Prostate gland (tissue), 2 donors: Measurements from ENCODE around the gene COL4A6. TPM values are rescaled to one million over a fixed set of nuclear protein-coding genes. Genes with fewer than 3 reads are reported as not detected.

Experiments used
- DNase-seq: peaks from one replicate; pipeline ENCODE4 v3.0.0-alpha.2; 2019; ENCODE audit warnings: low spot score
- H3K27ac ChIP-seq, 2 donors: fragments of 200-600 bp; sonication (generic); 2 replicates each; pipeline ENCODE4 v1.5.1; 2017 to 2019
- H3K27me3 ChIP-seq: fragments of 200-600 bp; sonication (generic); replicated peaks from 2 replicates; pipeline ENCODE4 v1.5.1; 2019; ENCODE audit not compliant: insufficient read depth
- H3K36me3 ChIP-seq, 2 donors: fragments of 200-600 bp; sonication (generic); 1 replicate in 1 of 2; 2 replicates in 1 of 2; pipeline versions ENCODE4 v1.5.1 to v1.8.1; 2017 to 2019
- H3K4me1 ChIP-seq: fragments of 200-600 bp; sonication (generic); replicated peaks from 2 replicates; pipeline ENCODE4 v1.5.1; 2019
- H3K4me3 ChIP-seq, 2 donors: fragments of 200-600 bp; sonication (generic); 2 replicates each; pipeline ENCODE4 v1.5.1; 2017 to 2019
- H3K9me3 ChIP-seq: fragments of 200-600 bp; sonication (generic); 2 replicates; pipeline ENCODE4 v1.5.1; 2017
- POLR2A ChIP-seq: fragments of 450-650 bp; IDR thresholded peaks from one replicate; pipeline ENCODE4 v1.6.1; 2016; ENCODE audit warnings: antibody characterized with exemption, mild to moderate bottlenecking
- POLR2AphosphoS5 ChIP-seq: sonication (generic); formaldehyde crosslinking; IDR thresholded peaks from one replicate; pipeline ENCODE4 v1.6.1; 2017; ENCODE audit warnings: antibody characterized with exemption
- WGBS: methylation state at CpG from one replicate; pipeline ENCODE4 v1.1.5; 2018; 5-methylcytosine and 5-hydroxymethylcytosine counted together
- intact Hi-C: fragments of 100-400 bp; cut with DNase I; formaldehyde crosslinking; loops from one replicate; pipeline ENCODE4 v1.14.2; 2022
- total RNA-seq, 2 donors: library from RNA; depleted of rRNA; stranded (reverse); fragments of >200 nt; gene quantifications; one replicate each; pipeline ENCODE4 v1.1.0, GENCODE V29; 2016
- TF ChIP-seq, protein P1 (sequence below), 4 experiments: fragments of 200-600 bp in 2 of 4; fragments of 450-650 bp in 2 of 4; sonication (generic) in 2 of 4; IDR thresholded peaks; 1 replicate in 3 of 4; 2 replicates in 1 of 4; pipeline ENCODE4 v1.5.1; 2016 to 2019; ENCODE audit warnings: antibody characterized with exemption in 4 of 4, mild to moderate bottlenecking in 2 of 4, moderate library complexity in 2 of 4

Gene COL4A6
- total RNA-seq, 2 donors from 2014 or later = 13.5 to 16.7 TPM

DNA sequence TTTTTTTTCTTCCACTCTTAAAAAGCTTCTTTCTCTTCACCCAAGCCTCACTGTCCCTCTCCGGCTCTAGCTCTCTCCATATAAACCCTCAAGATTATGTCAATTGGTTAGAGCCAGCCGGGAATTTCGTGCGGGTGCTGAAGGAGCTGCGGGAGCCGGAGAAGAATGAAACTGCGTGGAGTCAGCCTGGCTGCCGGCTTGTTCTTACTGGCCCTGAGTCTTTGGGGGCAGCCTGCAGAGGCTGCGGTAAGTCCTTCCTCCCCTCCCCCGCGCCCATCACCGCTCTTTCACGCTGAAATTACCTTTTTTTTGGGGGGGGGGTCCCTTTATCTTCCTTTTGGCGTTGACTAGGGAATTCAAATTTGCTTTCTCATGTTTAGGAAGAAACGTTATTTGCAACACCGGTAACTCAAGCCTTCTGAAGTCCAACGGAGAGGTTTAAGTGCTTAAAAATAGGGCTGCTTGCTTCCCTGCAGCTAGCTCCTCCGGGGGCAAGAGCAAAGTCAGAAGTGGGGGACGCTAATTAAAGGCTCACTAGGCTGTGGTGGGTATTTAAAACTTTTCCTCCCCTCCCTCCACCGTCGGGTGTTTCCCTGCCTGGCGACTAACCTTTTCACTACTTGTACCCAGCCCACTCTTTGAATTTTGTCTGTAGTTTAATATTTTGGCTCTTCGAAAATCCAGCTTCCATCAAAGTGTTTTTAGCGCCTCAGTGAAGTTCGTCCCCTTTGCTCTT is 1.9 kb upstream of the COL4A6 start:
- no peaks in the 10 kb centered on the region for H3K4me1 ChIP-seq
- TF ChIP-seq, protein P1, sequence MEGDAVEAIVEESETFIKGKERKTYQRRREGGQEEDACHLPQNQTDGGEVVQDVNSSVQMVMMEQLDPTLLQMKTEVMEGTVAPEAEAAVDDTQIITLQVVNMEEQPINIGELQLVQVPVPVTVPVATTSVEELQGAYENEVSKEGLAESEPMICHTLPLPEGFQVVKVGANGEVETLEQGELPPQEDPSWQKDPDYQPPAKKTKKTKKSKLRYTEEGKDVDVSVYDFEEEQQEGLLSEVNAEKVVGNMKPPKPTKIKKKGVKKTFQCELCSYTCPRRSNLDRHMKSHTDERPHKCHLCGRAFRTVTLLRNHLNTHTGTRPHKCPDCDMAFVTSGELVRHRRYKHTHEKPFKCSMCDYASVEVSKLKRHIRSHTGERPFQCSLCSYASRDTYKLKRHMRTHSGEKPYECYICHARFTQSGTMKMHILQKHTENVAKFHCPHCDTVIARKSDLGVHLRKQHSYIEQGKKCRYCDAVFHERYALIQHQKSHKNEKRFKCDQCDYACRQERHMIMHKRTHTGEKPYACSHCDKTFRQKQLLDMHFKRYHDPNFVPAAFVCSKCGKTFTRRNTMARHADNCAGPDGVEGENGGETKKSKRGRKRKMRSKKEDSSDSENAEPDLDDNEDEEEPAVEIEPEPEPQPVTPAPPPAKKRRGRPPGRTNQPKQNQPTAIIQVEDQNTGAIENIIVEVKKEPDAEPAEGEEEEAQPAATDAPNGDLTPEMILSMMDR (IDR thresholded peaks at IDR 0.05) = no peak
- TF ChIP-seq POLR2A (no peak), POLR2AphosphoS5 (no peak)

DNA sequence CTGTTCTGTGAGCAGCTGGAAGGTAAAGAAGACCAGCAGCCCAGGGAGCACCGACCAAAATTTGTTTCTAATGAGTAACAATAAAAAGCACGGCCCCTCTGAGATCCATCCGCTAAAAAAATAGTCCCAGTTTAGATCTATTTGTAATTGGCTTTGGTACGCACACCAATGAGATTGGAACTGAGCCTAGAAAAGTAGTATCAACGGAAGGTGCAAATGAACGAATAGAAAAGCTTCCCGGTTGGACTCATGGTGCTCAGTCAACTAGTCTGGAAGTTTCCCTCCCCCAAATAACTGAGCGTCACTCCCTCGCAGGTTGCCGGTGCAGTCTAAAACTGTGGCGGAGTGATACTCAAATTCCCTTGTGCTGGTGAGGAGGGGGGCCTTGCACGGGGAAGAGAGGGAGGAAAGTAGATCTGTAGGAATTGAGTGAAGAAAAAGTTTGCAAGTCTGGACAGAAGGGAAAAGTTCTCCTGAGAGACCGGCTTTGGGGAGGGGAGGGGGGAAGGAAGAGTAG is 1.3 kb upstream of the COL4A6 start, which contains the start of gene COL4A5:
TSS of gene COL4A5 (plus strand) at position 413 of the 517 bp plus-strand sequence. CDS start 288 bp downstream, outside the sequence.
- intact Hi-C loops = no loop called here
- no peaks in the 10 kb centered on the region for H3K36me3 ChIP-seq
- peak; percentile 64 for DNase-seq
- 2% methylated on average over 13 of the region's 13 CpGs for WGBS
- H3K27ac ChIP-seq = peak within 1 kb of the TSS; percentile 70 to 71
- no peaks in the 10 kb centered on the region for H3K27me3 ChIP-seq
- H3K4me3 ChIP-seq = peak within 1 kb of the TSS; percentile 39 to 40
- no peaks in the 10 kb centered on the region for H3K4me1 ChIP-seq
- peak; percentile 42 for TF ChIP-seq POLR2AphosphoS5
- TF ChIP-seq, protein P1 (IDR thresholded peaks at IDR 0.05) = no peak
- no peaks in the 10 kb centered on the region for H3K9me3 ChIP-seq

More for the DNA sequence above, 1.9 kb upstream of the COL4A6 start:
- DNase-seq = no peak
- no peaks in the 10 kb centered on the region for H3K36me3 ChIP-seq
- intact Hi-C loops = loop anchor here (5.0 to 10.0 kb wide), 2 partner anchors 135 to 218 kb away; no protein-coding TSS in a partner anchor
- no peaks in the 10 kb centered on the region for H3K9me3 ChIP-seq
- H3K27ac ChIP-seq = peak overlapping the region; percentile 70 to 71
- H3K27me3 ChIP-seq = no peaks in the 10 kb centered on the region
- peak overlapping the region; percentile 39 to 40 for H3K4me3 ChIP-seq
- under 1% methylated on average over 23 of the region's 25 CpGs for WGBS

DNA sequence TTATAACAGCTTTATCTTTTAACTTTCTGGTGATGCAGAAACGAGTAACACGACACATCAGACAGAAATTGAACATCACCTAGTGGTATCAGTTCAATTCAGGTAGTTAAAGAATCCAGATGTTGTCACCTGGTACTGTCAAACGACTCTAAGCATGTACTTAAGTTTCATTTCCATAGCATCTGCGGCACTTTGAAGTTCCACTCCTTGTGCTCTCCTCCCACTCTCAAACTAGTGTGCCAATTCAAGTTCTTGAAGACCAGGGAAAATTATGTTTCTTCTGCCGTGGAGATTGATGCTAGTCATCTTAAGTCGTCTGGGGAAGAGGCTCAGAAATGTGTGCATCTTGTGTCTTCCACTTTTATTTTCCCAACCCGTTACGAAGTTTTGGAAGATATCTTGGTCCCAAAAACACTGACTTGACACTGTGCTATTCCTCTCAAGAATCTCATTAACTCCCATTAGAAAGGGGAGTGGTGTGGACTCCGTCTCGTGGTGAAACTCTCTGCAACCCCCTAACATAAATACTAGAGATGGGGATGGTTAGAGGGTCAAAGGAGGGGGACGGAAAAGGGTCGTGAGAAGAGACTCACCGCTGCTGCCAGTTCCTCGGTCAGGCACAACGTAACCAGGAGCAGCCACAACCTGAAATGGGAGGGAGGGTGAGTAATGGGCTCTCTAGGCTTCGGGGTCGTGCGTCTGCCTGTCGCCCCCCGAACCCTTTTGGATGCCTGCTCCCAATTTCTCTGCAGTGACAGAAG is 693 bp downstream of the COL4A6 start:
- DNase-seq = no peak
- Histone ChIP-seq H3K27ac (no peak overlapping the region), H3K4me3 (peak overlapping the region; percentile 23 to 27), H3K9me3 (no peaks in the 10 kb centered on the region), H3K36me3 (no peaks in the 10 kb centered on the region), H3K27me3 (no peaks in the 10 kb centered on the region), H3K4me1 (no peaks in the 10 kb centered on the region)
- TF ChIP-seq, protein P1 (IDR thresholded peaks at IDR 0.05) = no peak
- TF ChIP-seq POLR2A (no peak), POLR2AphosphoS5 (no peak)
- intact Hi-C loops = no loop called here
- WGBS = 10% methylated on average over 20 of the region's 20 CpGs

DNA sequence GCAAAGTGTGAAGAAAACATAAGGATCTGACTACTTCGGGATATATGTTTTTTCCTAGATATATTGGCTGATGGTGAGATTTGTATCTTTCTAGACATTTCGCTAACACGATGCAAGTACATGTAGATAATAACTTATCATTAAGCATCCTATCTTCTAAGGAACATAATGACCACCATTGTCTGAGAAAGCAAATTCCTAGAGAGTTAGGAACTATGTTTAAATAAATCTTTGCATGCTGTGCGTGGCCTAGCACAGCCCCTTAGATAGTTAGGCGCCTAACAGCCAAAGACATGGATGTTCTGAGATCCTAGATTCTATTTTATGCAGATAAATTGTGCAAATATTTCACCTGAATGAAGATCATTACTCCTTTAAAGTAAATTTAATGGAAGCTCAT is 3.0 kb downstream of the COL4A6 start:
- 64% methylated on average over 5 of the region's 5 CpGs for WGBS
- H3K4me3 ChIP-seq = no peak overlapping the region
- H3K27ac ChIP-seq = no peak overlapping the region
- no peak for DNase-seq
- H3K27me3 ChIP-seq = no peaks in the 10 kb centered on the region
- no peaks in the 10 kb centered on the region for H3K36me3 ChIP-seq
- H3K9me3 ChIP-seq = no peaks in the 10 kb centered on the region
- intact Hi-C loops = no loop called here
- H3K4me1 ChIP-seq = no peaks in the 10 kb centered on the region
- TF ChIP-seq POLR2AphosphoS5 (no peak), POLR2A (no peak)
- TF ChIP-seq, protein P1 (IDR thresholded peaks at IDR 0.05) = no peak
